CD4-positive, CD25-positive, alpha-beta regulatory T cell (primary cell): ENCODE results near the gene STX11. TPM values are rescaled to one million over a fixed set of nuclear protein-coding genes. Genes with fewer than 3 reads are reported as not detected.

Experiments used
- ATAC-seq, 2 donors: fragments of 150-1000 bp; cut with Tn5 transposase; one replicate each; pipeline ENCODE4 v1.10.0; 2021; ENCODE audit warnings: low read depth in 2 of 2, moderate number of reproducible peaks in 2 of 2, moderate library complexity in 1 of 2
- DNase-seq, 3 donors: peaks; one replicate each; pipeline versions ENCODE4 v3.0.0 to v3.0.0-alpha.2; 2012 to 2022; ENCODE audit warnings: mixed read lengths in 1 of 3
- H3K27ac ChIP-seq: one replicate; pipeline ENCODE4 v1.7.0; 2013; ENCODE audit warnings: mild to moderate bottlenecking, low read length; ENCODE audit not compliant: insufficient read depth, poor library complexity, severe bottlenecking
- H3K27me3 ChIP-seq: one replicate; pipeline ENCODE4 v1.7.0; 2013; ENCODE audit warnings: low read length; ENCODE audit not compliant: control insufficient read depth, insufficient read depth
- H3K36me3 ChIP-seq: one replicate; pipeline ENCODE4 v1.7.0; 2013; ENCODE audit warnings: mild to moderate bottlenecking, low read length, moderate library complexity; ENCODE audit not compliant: control insufficient read depth, insufficient read depth
- H3K4me1 ChIP-seq: 2 replicates; pipeline ENCODE4 v1.7.0; 2013; ENCODE audit warnings: mild to moderate bottlenecking, low read length; ENCODE audit not compliant: insufficient read depth, control insufficient read depth, poor library complexity, severe bottlenecking
- H3K4me3 ChIP-seq: one replicate; pipeline ENCODE4 v1.7.0; 2013; ENCODE audit warnings: low read depth, mild to moderate bottlenecking, low read length, moderate library complexity
- H3K9me3 ChIP-seq, 2 experiments: 1 replicate in 1 of 2; 2 replicates in 1 of 2; pipeline ENCODE4 v1.7.0; 2013; ENCODE audit warnings: low read length in 2 of 2, mild to moderate bottlenecking in 1 of 2, moderate library complexity in 1 of 2; ENCODE audit not compliant: control insufficient read depth in 2 of 2
- H3K27ac Mint-ChIP-seq, 3 donors: one replicate each; pipeline ENCODE4 v1.8.0; 2020 to 2022; ENCODE audit warnings: mild to moderate bottlenecking in 3 of 3, mixed read lengths in 3 of 3, moderate library complexity in 2 of 3
- H3K27me3 Mint-ChIP-seq: one replicate; pipeline ENCODE4 v1.8.0; 2022; ENCODE audit warnings: mild to moderate bottlenecking, mixed read lengths
- H3K36me3 Mint-ChIP-seq: one replicate; pipeline ENCODE4 v1.8.0; 2020; ENCODE audit warnings: mixed read lengths
- H3K4me1 Mint-ChIP-seq, 4 donors: one replicate each; pipeline ENCODE4 v1.8.0; 2020 to 2022; ENCODE audit warnings: mixed read lengths in 4 of 4, mild to moderate bottlenecking in 1 of 4
- H3K4me3 Mint-ChIP-seq, 4 donors: one replicate each; pipeline ENCODE4 v1.8.0; 2020 to 2022; ENCODE audit warnings: mild to moderate bottlenecking in 4 of 4, mixed read lengths in 4 of 4, moderate library complexity in 3 of 4
- H3K9me3 Mint-ChIP-seq, 7 donors: one replicate each; pipeline ENCODE4 v1.8.0; 2020 to 2022; ENCODE audit warnings: mixed read lengths in 7 of 7, mild to moderate bottlenecking in 3 of 7, moderate library complexity in 2 of 7
- polyA plus RNA-seq, 4 donors: library from polyadenylated mRNA; unstranded; fragments of 300-500 nt; fragmentation: Illumina TruSeq; gene quantifications; one replicate each; pipeline ENCODE4 v1.2.3, GENCODE V29; 2021
- total RNA-seq: library from RNA; stranded (reverse); gene quantifications from one replicate; pipeline ENCODE4 v1.2.3, GENCODE V29; 2022

Gene STX11
- total and polyA plus RNA-seq, 5 donors from 2014 or later = 18.2 to 30.1 (median 24.9) TPM

DNA sequence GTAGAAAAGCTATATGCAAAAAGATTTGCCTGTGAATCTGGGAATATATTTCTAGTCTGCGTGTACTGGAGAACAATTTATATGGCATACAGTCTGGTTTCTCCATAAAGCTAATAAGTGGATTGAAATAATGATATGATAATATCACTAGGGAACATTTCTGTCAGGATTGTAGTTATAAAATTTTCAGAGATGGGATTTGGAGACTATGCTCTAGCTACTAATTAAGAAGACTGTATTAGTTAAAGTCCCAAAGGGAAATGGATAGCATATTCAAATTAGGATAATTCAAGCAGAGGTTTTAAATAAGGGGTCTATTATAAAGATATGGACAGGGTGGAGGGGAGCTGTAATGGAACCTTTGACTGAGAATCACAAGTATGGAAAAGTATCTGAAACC, 7.2 kb upstream of the STX11 start:
- Mint-ChIP-seq H3K4me1 (peaks cover 0 to 4% (median 3%) of the 10 kb centered on the region in 4 donors), H3K9me3 (peaks cover 0 to 2% (median 0%) of the 10 kb centered on the region in 7 donors), H3K36me3 (no peaks in the 10 kb centered on the region), H3K27me3 (peaks cover 5% of the 10 kb centered on the region), H3K4me3 (peak overlapping the region in 2 of 4 donors; percentile 6 to 48), H3K27ac (no peak overlapping the region)
- Histone ChIP-seq H3K27me3 (no peaks in the 10 kb centered on the region), H3K27ac (no peak overlapping the region), H3K4me1 (no peaks in the 10 kb centered on the region), H3K9me3 (no peaks in the 10 kb centered on the region), H3K36me3 (no peaks in the 10 kb centered on the region), H3K4me3 (no peak overlapping the region)
- ATAC-seq = no peak
- DNase-seq = no peak

- no peak for DNase-seq
- Mint-ChIP-seq H3K4me3 (no peak overlapping the region), H3K27me3 (peaks cover 5% of the 10 kb centered on the region), H3K9me3 (peaks cover 0 to 2% (median 0%) of the 10 kb centered on the region in 7 donors), H3K4me1 (peaks cover 0 to 8% (median 4%) of the 10 kb centered on the region in 4 donors), H3K36me3 (no peaks in the 10 kb centered on the region), H3K27ac (no peak overlapping the region)
- ATAC-seq = no peak
- no peaks in the 10 kb centered on the region for H3K36me3 ChIP-seq
- H3K4me1 ChIP-seq = no peaks in the 10 kb centered on the region
- no peaks in the 10 kb centered on the region for H3K27me3 ChIP-seq
- no peak overlapping the region for H3K27ac ChIP-seq
- no peak overlapping the region for H3K4me3 ChIP-seq
- no peaks in the 10 kb centered on the region for H3K9me3 ChIP-seq
Measured at GRCh38 chr6:144143878-144144277, 6.4 kb upstream of the STX11 start.

DNA sequence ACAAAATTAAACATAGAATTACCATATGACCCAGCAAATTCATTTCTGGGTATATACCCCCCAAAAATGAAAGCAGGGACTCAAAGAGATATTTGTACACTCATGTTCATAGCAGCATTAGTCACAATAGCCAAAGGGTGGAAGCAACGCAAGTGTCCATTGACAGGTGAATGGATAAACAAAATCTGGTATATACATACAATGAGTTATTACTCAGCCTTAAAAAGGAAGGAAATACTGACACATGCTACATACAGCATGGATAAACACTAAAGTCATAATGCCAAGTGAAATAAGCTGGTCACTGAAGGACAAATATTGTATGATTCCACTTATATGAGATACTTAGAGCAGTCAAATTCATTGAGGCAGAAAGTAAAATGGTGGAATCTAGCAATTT, 5.3 kb upstream of the STX11 start:
- H3K36me3 ChIP-seq = no peaks in the 10 kb centered on the region
- H3K9me3 Mint-ChIP-seq = peaks cover 0 to 2% (median 0%) of the 10 kb centered on the region in 7 donors
- H3K9me3 ChIP-seq = no peaks in the 10 kb centered on the region
- H3K27ac Mint-ChIP-seq = no peak overlapping the region
- no peak for ATAC-seq
- H3K4me3 Mint-ChIP-seq = peak overlapping the region in 1 of 4 donors; percentile 62
- peaks cover 7% of the 10 kb centered on the region for H3K4me1 ChIP-seq
- no peak overlapping the region for H3K4me3 ChIP-seq
- H3K27me3 Mint-ChIP-seq = peaks cover 5% of the 10 kb centered on the region
- no peaks in the 10 kb centered on the region for H3K36me3 Mint-ChIP-seq
- no peak for DNase-seq
- no peaks in the 10 kb centered on the region for H3K27me3 ChIP-seq
- H3K27ac ChIP-seq = no peak overlapping the region
- H3K4me1 Mint-ChIP-seq = peaks cover 3 to 8% (median 4%) of the 10 kb centered on the region in 4 donors

- Mint-ChIP-seq H3K4me1 (peaks cover 3 to 8% (median 4%) of the 10 kb centered on the region in 4 donors), H3K27ac (no peak overlapping the region), H3K4me3 (peak overlapping the region in 1 of 4 donors; percentile 62), H3K9me3 (peaks cover 0 to 2% (median 0%) of the 10 kb centered on the region in 7 donors), H3K27me3 (peaks cover 5% of the 10 kb centered on the region), H3K36me3 (no peaks in the 10 kb centered on the region)
- ATAC-seq (no peak), DNase-seq (no peak)
- H3K4me3 ChIP-seq = no peak overlapping the region
- H3K27ac ChIP-seq = no peak overlapping the region
- H3K27me3 ChIP-seq = no peaks in the 10 kb centered on the region
- peaks cover 7% of the 10 kb centered on the region for H3K4me1 ChIP-seq
- no peaks in the 10 kb centered on the region for H3K36me3 ChIP-seq
- H3K9me3 ChIP-seq = no peaks in the 10 kb centered on the region
Measured at GRCh38 chr6:144145541-144145940, 4.8 kb upstream of the STX11 start.

GRCh38 chr6:144148886-144149285, 1.4 kb upstream of the STX11 start:
- DNase-seq (no peak), ATAC-seq (no peak)
- peaks cover 33% of the 10 kb centered on the region for H3K4me1 ChIP-seq
- Mint-ChIP-seq H3K36me3 (no peaks in the 10 kb centered on the region), H3K4me3 (peak overlapping the region; percentile 16 to 84 (median 67)), H3K27me3 (no peaks in the 10 kb centered on the region), H3K4me1 (peaks cover 17 to 36% (median 25%) of the 10 kb centered on the region in 4 donors), H3K27ac (no peak overlapping the region), H3K9me3 (no peaks in the 10 kb centered on the region)
- H3K9me3 ChIP-seq = no peaks in the 10 kb centered on the region
- H3K4me3 ChIP-seq = no peak overlapping the region
- no peaks in the 10 kb centered on the region for H3K36me3 ChIP-seq
- no peak overlapping the region for H3K27ac ChIP-seq
- H3K27me3 ChIP-seq = no peaks in the 10 kb centered on the region

DNA sequence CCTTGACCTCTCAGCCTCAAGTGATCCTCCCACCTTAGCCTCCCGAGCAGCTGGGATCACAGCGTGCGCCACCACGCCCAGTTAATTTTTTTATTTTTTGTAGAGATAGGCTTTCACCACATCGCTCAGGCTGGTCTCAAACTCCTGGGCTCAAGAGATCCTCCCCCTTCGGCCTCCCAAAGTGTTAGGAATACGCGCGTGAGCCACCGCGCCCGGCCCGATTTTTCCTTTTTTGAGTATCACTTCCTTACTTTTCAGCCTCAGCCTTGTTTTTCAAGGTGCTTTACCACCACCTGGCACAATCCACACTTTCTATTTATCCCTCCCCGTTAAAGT, 791 bp upstream of the STX11 start:
- no peaks in the 10 kb centered on the region for H3K36me3 Mint-ChIP-seq
- DNase-seq (no peak), ATAC-seq (no peak)
- no peaks in the 10 kb centered on the region for H3K9me3 Mint-ChIP-seq
- H3K4me1 Mint-ChIP-seq = peaks cover 17 to 43% (median 28%) of the 10 kb centered on the region in 4 donors
- H3K27me3 Mint-ChIP-seq = no peaks in the 10 kb centered on the region
- no peaks in the 10 kb centered on the region for H3K27me3 ChIP-seq
- H3K27ac ChIP-seq = no peak overlapping the region
- peak overlapping the region in 2 of 3 donors; percentile 72 to 90 for H3K27ac Mint-ChIP-seq
- peaks cover 4% of the 10 kb centered on the region for H3K36me3 ChIP-seq
- H3K4me1 ChIP-seq = peaks cover 39% of the 10 kb centered on the region
- H3K9me3 ChIP-seq = no peaks in the 10 kb centered on the region
- H3K4me3 Mint-ChIP-seq = peak overlapping the region; percentile 85 to 91 (median 86)
- peak overlapping the region; percentile 40 for H3K4me3 ChIP-seq

DNA sequence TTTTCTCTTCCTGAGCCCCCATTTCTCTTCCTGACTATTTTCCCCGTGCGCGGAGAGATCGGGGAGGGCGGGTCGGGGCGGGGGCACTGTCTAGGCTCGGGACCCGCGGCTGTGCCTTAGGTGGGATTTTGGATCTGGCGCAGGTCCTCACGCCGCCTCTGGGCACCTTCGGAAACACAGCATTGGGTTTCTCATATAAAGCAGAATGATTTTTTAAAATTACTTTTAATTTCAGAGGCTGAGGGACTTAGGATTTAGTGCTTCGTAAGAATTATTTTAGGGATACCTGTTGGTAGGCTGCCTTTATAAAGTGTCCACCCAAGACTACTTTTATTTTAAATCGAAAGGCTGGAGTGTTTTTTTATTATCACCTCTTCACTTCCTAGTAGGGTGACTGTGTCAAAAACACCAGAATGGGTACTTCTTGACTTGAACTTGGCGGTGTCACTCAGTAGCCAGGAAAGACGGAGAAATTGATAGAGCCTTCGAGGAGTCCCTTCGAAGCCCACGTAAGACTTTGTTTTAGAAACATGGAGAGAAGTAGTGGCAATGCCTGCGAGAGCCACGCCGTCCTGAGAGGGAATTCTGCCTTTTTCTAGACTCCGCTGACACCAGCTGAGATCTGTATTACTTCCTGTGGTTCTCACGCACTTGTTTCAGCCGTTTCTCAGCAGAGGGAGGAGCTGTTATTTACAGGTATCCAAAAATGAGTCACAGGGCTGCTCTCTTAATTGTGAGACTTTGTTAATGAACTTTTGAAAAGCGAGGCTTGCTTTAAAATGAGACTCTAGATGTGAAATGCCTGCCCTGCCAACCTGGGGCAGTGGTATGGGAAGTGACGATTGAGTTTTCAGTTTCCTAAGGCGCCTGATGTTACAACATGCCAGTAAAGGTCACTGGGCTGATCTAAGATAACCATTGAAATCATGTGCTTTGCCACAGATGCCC, 667 bp downstream of the STX11 start:
- peak overlapping the region; percentile 89 to 98 (median 96) for H3K4me3 Mint-ChIP-seq
- H3K27me3 Mint-ChIP-seq = no peaks in the 10 kb centered on the region
- ATAC-seq (peak; percentile 83 to 86), DNase-seq (peak; percentile 43 to 94 (median 78))
- H3K27ac ChIP-seq = peak overlapping the region; percentile 89
- H3K27ac Mint-ChIP-seq = peak overlapping the region; percentile 83 to 97 (median 94)
- no peaks in the 10 kb centered on the region for H3K36me3 Mint-ChIP-seq
- peaks cover 19 to 54% (median 37%) of the 10 kb centered on the region in 4 donors for H3K4me1 Mint-ChIP-seq
- peaks cover 4% of the 10 kb centered on the region for H3K36me3 ChIP-seq
- H3K4me3 ChIP-seq = peak overlapping the region; percentile 99
- no peaks in the 10 kb centered on the region for H3K9me3 ChIP-seq
- no peaks in the 10 kb centered on the region for H3K27me3 ChIP-seq
- H3K9me3 Mint-ChIP-seq = no peaks in the 10 kb centered on the region
- H3K4me1 ChIP-seq = peaks cover 50% of the 10 kb centered on the region
